Ascending aorta (tissue), 2 donors: ENCODE measurements around the gene E2F4. TPM values are rescaled to one million over a fixed set of nuclear protein-coding genes. Genes with fewer than 3 reads are reported as not detected.

ENCODE experiments used
- DNase-seq, 2 donors: peaks; one replicate each; pipeline ENCODE4 v3.0.0-alpha.2; 2019; ENCODE audit warnings: low spot score in 2 of 2
- H3K27ac ChIP-seq, 2 donors: fragments of 200-600 bp; sonication (generic); one replicate each; pipeline ENCODE4 v1.5.1; 2016 to 2017; ENCODE audit warnings: mild to moderate bottlenecking in 1 of 2
- H3K27me3 ChIP-seq: fragments of 200-600 bp; sonication (generic); one replicate; pipeline ENCODE4 v1.5.1; 2017
- H3K36me3 ChIP-seq, 2 donors: fragments of 200-600 bp; sonication (generic); one replicate each; pipeline ENCODE4 v1.5.1; 2016
- H3K4me1 ChIP-seq, 2 donors: fragments of 200-600 bp; sonication (generic); one replicate each; pipeline ENCODE4 v1.5.1; 2016 to 2017; ENCODE audit warnings: mild to moderate bottlenecking in 1 of 2
- H3K4me3 ChIP-seq, 2 donors: fragments of 200-600 bp; sonication (generic); one replicate each; pipeline ENCODE4 v1.5.1; 2016 to 2017; ENCODE audit warnings: mild to moderate bottlenecking in 1 of 2
- H3K9me3 ChIP-seq, 2 donors: fragments of 200-600 bp; sonication (generic); one replicate each; pipeline ENCODE4 v1.5.1; 2016
- intact Hi-C: fragments of 100-400 bp; cut with DNase I; formaldehyde crosslinking; loops from one replicate; pipeline ENCODE4 v1.15.1; 2023
- total RNA-seq: library from RNA; depleted of rRNA; stranded (reverse); fragments of >200 nt; gene quantifications from one replicate; pipeline ENCODE4 v1.1.0, GENCODE V29; 2016
- TF ChIP-seq, protein P1 (sequence below), 3 experiments: fragments of 200-600 bp in 2 of 3; fragments of 450-650 bp in 1 of 3; sonication (generic) in 2 of 3; IDR thresholded peaks; one replicate each; pipeline ENCODE4 v1.5.1; 2016 to 2019; ENCODE audit warnings: antibody characterized with exemption in 3 of 3, mild to moderate bottlenecking in 1 of 3, moderate library complexity in 1 of 3

E2F4 gene
- total RNA-seq, 1 donor from 2014 or later, result 114 TPM

GRCh38 chr16:67184453-67184994 lies 7.4 kb upstream of the E2F4 start:
- TF ChIP-seq, protein P1, sequence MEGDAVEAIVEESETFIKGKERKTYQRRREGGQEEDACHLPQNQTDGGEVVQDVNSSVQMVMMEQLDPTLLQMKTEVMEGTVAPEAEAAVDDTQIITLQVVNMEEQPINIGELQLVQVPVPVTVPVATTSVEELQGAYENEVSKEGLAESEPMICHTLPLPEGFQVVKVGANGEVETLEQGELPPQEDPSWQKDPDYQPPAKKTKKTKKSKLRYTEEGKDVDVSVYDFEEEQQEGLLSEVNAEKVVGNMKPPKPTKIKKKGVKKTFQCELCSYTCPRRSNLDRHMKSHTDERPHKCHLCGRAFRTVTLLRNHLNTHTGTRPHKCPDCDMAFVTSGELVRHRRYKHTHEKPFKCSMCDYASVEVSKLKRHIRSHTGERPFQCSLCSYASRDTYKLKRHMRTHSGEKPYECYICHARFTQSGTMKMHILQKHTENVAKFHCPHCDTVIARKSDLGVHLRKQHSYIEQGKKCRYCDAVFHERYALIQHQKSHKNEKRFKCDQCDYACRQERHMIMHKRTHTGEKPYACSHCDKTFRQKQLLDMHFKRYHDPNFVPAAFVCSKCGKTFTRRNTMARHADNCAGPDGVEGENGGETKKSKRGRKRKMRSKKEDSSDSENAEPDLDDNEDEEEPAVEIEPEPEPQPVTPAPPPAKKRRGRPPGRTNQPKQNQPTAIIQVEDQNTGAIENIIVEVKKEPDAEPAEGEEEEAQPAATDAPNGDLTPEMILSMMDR (IDR thresholded peaks at IDR 0.05), result no peak
- Histone ChIP-seq H3K4me1 (peaks cover 15 to 20% of the 10 kb centered on the region in 2 donors), H3K27ac (peak overlapping the region; percentile 92 to 96), H3K27me3 (no peaks in the 10 kb centered on the region), H3K36me3 (no peaks in the 10 kb centered on the region), H3K9me3 (no peaks in the 10 kb centered on the region), H3K4me3 (peak overlapping the region; percentile 74 to 76)
- intact Hi-C loops, result loop anchor here (1.0 to 2.0 kb wide), 2 partner anchors 21 to 230 kb away; no protein-coding TSS in a partner anchor
- DNase-seq, result no peak

- TF ChIP-seq, protein P1 (IDR thresholded peaks at IDR 0.05), result peak; percentile 80 to 90 (median 85)
- Histone ChIP-seq H3K27ac (no peak overlapping the region), H3K27me3 (no peaks in the 10 kb centered on the region), H3K4me1 (peaks cover 15 to 20% of the 10 kb centered on the region in 2 donors), H3K9me3 (no peaks in the 10 kb centered on the region), H3K36me3 (no peaks in the 10 kb centered on the region), H3K4me3 (peak overlapping the region; percentile 74 to 76)
- intact Hi-C loops, result loop anchor here (1.0 to 5.0 kb wide), 4 partner anchors 22 to 230 kb away; partner anchors contain the start of gene B3GNT9
- DNase-seq, result peak; percentile 62 to 97
Observed at GRCh38 chr16:67184995-67185650, 6.8 kb upstream of the E2F4 start.

GRCh38 chr16:67185651-67186134 lies 6.3 kb upstream of the E2F4 start:
- Histone ChIP-seq H3K27ac (no peak overlapping the region), H3K4me1 (peaks cover 15 to 20% of the 10 kb centered on the region in 2 donors), H3K27me3 (no peaks in the 10 kb centered on the region), H3K9me3 (no peaks in the 10 kb centered on the region), H3K4me3 (peak overlapping the region; percentile 20 to 74), H3K36me3 (no peaks in the 10 kb centered on the region)
- TF ChIP-seq, protein P1 (IDR thresholded peaks at IDR 0.05), result no peak
- no peak for DNase-seq
- intact Hi-C loops, result loop anchor here (1.0 to 5.0 kb wide), 3 partner anchors 33 to 231 kb away; partner anchors contain the start of gene B3GNT9

DNA sequence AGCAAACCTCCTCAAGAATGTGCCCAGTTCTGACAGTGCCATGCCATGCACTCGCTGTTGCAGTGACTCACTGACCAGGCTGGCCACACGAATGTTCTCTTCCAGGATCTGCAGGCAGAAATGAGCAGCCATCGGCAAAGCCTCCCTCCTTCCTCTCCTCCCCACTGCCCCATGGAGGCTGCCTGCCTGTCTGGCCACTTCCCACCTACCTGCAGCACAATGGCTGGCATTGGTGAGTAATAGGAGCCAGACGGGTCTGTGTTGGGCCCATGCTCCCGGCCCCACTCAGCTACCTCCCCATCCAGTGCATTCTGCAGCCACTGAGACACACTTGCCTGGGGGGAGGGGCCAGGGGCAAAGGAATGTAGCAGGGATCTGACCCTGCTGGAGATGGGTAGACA lies 5.4 kb upstream of the E2F4 start:
- peaks cover 15 to 20% of the 10 kb centered on the region in 2 donors for H3K4me1 ChIP-seq
- H3K9me3 ChIP-seq, result no peaks in the 10 kb centered on the region
- H3K27me3 ChIP-seq, result no peaks in the 10 kb centered on the region
- intact Hi-C loops, result loop anchor here (5.0 kb wide), 1 partner anchor 34 kb away; the partner anchor contains the start of gene B3GNT9
- DNase-seq, result no peak
- no peak overlapping the region for H3K27ac ChIP-seq
- H3K36me3 ChIP-seq, result no peaks in the 10 kb centered on the region
- H3K4me3 ChIP-seq, result no peak overlapping the region
- TF ChIP-seq, protein P1 (IDR thresholded peaks at IDR 0.05), result no peak

DNA sequence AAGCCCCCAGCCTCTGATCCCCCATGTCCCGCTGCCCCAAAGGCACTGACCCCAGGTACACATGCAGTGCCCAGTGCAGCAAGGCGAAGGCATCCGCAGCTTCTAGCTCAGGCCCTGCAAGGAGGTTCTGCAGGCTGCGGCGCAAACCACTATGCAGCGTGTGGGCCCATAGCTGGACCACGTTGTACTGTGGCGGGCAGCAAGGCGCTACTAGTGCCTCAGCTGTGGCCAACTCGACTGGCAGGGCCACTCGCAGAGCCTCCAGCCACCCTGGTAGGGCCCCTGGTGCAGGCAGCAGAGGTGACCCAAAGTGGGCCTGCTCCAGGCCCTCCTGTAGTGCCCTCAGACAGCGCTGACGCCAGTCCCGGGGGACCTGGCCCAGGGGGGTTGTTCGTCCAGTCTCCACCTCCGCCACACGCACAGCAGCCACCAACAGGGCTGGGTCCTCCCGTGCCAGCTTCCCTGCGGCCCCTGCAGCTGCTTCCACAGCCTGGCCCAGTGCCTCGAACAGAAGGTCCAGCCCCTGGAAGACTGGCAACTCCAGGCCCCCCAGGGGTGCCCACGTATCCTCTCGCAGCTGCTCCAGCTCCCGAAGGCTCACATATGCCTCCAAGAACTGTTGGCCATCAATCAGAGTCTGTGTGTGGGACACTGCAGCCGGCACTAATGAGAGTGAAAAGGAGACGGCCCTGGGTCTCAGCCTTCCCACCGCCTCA lies 4.6 kb upstream of the E2F4 start:
- H3K9me3 ChIP-seq, result no peaks in the 10 kb centered on the region
- no peak for DNase-seq
- no peaks in the 10 kb centered on the region for H3K36me3 ChIP-seq
- no peak overlapping the region for H3K4me3 ChIP-seq
- peaks cover 15 to 20% of the 10 kb centered on the region in 2 donors for H3K4me1 ChIP-seq
- intact Hi-C loops, result loop anchor here (5.0 kb wide), 1 partner anchor 35 kb away; the partner anchor contains the start of gene B3GNT9
- no peak overlapping the region for H3K27ac ChIP-seq
- TF ChIP-seq, protein P1 (IDR thresholded peaks at IDR 0.05), result no peak
- no peaks in the 10 kb centered on the region for H3K27me3 ChIP-seq
